Occipital lobe (tissue), 2 donors: ENCODE data around the gene SLC26A1. TPM values are rescaled to one million over a fixed set of nuclear protein-coding genes. Genes with fewer than 3 reads are reported as not detected.
"Not testable (repeated sequence)": the region's sequence is repeated elsewhere in the genome, so short reads cannot be mapped to it uniquely, and the experiment has no call there.

Source experiments
- DNase-seq: peaks from one replicate; lab custom pipeline; 2025; lab: John Stamatoyannopoulos, UW
- total RNA-seq: library from RNA; depleted of rRNA; stranded (reverse); fragments of >200 nt; gene quantifications from one replicate; pipeline ENCODE4 v1.2.3, GENCODE V29; 2014

SLC26A1 gene
- total RNA-seq, 1 donor from 2014 or later = 4.2 TPM

DNA sequence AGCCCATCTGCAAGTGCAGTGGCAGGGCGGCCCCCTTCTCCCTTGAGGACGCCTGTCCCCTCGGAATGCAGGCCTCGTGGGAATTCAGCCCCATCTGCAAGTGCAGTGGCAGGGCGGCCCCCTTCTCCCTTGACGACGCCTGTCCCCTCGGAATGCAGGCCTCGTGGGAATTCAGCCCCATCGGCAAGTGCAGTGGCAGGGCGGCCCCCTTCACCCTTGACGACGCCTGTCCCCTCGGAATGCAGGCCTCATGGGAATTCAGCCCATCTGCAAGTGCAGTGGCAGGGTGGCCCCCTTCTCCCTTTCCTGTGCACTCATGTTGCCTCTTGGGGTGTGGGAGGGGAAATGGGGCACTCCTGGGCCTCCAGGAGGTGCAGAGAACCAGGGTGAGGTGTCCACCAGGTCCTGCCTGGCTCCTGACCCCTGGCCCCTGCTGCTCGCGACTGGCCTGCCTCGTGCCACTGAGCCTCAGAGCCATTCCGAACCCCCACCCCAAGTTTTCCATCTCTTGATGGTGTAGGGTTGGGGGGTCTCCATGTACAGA is 6.8 kb upstream of the SLC26A1 start:
- DNase-seq = no peak

DNA sequence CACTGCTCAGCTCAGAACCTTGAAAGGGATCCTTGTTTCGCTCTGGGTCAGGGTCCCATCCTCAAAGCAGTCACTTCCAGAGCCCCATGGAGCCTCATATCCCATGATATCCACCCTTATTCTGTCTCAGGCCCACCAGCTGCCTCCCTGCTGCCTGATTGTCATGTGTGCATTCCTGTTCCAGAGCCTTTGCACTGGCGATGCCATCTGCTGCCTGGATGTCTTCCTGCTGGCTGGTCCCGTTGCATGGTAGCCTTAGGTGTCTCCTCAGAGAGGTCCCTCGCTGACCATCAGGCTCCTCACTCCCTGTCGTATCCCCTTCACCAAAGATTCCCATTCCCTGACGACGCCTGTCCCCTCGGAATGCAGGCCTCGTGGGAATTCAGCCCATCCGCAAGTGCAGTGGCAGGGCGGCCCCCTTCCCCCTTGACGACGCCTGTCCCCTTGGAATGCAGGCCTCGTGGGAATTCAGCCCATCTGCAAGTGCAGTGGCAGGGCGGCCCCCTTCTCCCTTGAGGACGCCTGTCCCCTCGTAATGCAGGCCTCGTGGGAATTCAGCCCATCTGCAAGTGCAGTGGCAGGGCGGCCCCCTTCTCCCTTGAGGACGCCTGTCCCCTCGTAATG is 6.1 kb upstream of the SLC26A1 start:
- DNase-seq = not testable (repeated sequence)

DNA sequence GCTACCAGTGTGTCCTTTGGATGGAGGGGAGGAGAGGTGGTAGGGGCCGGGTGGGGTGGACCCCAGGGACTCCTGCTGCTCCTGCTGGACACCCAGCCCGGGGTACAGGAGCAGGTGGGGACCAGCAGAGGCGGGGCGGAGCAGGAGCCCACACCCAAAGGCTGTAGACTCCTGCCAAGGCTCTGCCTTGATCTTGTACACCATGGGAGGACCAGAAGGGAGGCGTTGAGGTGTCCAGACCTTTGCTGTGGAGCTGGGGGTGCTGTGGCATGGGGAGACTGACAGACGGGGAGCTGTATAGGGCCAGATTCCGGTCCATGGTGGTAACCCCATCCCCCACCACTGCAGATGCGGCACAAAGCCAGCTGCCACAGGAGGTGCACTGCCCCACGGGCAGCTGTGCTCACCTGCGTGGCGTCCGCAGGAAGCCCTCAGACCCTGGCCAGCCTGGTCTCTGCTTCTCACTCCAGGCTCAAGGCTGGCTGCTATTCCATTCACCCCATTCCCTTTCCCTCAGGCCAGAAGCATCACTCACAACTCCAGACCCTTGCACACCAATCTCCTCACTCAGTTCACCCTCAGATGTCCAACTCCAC is 5.0 kb upstream of the SLC26A1 start:
- no peak for DNase-seq

DNA sequence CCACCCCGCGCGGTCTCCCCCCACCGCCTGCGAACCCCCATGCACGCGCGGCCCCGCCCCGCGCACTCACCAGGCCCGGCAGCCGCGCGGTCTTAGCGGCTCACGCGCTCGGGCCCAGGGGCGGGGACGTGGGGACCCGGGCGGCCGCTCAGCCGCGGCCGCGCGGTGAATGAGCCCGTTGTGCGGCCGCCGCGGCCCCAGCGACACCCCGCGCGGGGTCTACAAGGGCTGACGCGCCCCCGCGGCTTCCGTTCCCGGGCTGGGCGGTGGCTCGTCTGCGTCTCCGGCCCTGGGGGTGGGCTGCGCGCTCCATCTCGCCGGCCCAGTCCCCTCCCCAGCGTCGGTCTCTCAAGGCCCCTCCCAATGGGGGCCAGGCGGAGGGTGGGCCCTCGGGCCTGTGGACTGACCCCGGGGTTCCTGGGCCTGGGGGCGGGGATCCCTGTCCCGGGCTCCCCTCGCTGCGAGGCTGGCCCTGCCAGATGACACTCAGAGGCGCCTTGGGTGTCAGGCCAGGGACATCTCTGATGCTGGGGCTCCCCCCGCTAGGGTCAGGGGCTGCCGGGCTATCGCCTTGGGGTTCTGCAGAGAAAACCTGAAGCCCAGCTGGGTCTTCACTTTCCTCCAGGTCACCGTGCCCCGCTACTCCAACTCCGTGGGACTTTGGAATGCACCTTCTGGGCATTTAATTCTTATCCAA is 4.3 kb upstream of the SLC26A1 start:
- no peak for DNase-seq

DNA sequence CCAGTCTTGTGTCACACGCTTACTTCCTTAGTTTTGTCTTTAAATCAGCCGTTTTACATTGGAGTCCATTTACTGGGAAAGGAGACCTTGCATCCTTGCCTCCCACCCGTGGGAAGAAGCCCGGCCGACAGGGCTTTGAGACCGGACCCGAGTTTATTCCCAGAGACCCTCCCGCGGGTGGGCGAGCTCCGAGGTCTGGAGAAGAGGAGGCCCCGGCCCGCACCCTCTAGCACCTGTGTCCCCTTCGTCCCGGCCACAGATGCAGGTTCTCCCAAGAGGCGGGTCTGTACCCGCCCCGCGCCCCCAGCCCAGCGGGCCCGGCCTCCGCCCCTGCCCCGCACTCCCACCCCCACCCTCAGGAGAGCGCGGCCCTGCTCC is 3.8 kb upstream of the SLC26A1 start:
- DNase-seq = no peak

DNA sequence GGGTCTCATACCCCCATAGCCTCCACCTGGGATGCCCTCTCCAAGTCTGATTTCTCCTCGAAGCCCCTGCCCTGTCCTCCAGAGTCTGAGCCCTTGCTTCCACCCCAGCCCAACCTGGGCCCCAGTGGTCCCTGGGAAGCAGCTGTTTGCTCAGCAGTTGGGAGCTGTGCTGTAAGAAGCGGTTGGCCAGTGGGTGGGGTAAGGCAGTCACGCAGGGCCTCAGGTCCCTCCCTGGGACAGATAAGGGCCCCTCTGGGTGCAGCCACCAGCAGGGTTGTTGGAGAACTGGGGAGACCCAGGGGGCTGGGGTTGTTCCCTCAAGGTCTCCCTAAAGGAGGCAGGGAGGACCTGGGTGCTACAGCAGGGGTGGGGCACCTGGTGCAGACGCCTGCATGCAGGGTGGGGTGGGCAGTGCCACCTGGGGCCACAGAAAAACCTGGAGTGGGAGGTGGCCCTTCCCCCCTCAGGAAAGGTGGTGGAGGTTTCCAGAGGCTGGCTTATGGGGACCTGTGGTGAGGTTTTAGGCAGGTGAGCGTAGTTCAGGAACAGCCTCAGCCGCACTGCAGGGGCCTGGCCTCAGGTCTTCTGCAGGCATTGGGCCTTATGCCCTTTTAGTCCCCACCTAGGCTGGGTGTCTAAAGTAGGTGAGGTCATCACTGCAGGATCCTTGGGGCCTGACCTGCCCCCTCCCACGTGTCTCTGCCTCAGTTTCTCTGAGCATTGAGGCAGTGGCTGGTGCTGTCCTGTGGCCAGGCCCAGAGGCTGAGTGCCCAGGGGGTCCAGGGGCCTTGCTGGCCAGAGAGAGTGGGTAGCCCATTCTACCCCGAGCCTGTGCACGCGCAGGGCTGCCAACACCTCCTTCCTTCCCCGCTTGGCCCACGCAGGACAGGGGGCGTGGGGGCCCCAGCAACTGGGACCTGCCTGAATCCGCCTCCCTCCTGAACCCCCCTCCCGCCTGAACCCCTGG is 3.1 kb upstream of the SLC26A1 start:
- DNase-seq = no peak

DNA sequence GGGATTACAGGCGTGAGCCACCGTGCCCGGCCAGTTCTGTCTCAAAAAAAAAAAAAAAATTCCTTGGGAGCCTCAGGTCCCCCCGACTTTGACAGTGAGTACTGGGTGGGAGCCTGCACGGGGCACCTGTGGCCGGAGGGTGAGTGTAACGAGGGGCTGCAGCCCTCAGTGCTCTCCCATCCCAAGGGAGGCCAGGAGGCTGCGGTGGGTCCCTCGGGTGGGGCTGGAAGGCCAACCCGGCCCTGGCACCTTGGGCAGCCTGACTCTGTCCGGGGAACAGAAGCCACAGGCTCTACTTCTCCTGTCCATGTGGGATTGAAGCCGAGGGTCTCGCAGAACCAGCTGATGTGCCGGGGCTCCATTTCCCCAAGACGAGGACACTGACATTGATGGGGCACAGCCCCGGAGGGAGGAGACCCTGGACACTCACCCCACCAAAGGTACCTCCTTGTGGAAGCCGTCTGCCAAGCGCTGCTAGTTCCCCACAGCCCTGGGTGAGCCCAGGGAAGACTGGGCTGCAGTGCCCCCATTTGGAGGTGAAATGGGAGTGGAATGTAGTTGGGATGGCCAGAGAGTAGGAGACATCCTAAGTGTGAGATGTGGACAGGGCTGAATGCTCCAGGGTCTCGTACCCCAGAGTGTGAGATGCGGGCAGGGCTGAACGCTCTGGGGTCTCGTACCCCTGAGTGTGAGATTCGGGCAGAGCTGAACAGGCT is 2.3 kb upstream of the SLC26A1 start:
- no peak for DNase-seq

DNA sequence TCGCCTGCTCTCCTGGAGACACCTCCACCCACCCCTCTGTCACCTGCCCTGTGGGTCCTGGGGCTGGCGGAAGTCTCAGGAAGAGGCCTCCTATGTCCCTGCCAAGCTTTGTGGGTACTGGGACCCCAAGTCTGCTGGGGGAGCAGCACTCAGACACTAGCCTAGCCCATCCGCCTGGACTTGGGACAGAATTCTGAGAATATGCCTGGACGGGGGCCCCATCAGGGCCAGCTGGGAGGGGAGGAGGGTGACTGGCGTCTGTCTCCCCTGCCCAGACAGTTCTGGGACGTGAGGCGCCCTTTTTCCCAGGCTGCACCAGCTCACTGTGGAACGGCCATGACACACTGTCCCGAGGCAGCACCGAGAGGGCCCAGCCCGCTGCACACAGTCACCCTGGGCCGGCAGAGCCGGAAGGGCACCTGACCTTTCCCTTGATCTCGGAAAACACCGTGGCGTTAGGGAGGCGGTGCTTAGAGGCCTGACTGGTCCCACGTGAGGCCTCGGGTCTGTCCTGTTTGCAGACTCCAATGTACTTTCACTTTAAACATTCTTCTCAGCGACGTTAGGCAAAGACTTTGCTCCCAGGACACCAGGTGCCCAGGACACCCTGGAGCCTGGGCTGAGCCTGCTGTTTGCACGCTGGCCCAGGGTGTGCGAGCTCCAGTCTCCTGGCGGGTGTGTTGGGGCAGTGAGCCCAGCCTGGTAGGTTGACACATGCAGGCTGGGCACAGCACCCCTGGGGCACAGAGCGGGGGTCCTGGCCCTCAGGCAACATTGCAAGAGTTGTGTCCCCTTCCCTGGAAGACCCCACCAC is 700 bp downstream of the SLC26A1 start:
- no peak for DNase-seq

DNA sequence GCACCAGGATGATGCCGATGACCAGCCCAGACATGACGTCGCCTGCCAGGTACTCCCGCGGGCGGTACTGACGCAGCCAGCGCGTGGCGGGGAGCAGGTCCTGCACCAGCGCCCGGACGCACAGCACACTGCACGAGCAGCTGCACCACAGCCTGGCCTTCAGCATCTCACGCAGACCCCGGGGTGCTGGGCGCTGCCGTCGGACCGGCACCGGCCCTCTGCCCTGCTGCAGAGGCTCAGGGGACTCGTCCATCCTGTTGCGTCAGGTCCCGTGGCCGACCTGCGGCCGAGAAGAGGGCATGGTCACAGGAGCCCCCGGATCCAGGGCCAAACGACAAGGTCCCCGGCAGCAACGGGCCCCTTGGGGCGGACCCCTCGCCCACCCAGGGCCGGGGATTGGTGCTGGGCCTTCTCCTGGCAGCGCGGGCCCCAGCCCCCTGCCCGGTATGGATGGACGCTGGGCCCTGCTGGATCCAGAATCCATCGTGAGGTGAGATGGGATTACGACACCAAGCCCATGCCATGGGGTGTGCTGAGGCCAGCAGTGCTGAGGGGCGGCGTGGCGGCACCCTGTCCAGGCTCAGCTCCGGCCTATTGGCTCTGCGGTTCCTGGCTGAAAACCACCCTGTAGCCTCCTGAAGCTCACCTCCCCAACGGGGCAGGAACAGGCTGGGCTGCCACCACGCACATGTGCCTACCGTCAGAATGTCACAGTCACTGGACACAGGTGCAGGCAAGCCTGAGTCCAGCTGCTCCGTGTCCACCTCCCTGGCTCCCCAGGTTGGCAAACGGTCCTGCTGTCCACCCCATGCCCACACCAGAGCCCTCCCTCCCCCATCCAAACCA is 1.5 kb downstream of the SLC26A1 start:
- DNase-seq = no peak

DNA sequence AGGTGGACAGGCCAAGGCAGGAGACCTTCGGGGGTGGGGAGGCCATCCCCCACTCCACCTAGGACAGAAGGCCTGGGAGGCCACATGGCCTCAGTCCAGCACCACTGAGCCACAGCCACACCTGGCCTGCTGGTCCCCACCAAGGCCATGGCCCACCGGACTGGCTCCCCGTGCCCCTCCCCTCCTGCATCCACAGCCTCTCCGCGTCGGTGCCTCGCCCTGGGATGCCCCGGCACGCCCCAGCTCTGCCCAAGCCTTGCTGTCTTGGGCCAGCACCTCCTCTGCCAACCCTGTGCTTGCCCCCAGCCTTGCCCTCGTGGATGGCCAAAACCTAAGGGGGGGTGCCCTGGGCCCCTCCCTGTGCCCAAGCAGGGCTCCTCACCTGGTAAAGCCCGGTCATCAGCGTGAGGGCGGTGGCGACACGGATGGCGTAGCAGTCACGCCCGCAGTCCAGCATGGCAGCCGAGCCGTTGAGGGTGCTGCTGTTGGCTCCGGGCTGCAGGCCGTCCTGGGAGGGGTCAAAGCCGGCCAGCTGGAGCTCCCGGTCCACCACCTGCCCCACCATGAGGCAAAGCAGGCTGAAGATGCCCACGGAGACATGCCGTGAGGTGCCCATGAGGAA is 2.3 kb downstream of the SLC26A1 start:
- no peak for DNase-seq

DNA sequence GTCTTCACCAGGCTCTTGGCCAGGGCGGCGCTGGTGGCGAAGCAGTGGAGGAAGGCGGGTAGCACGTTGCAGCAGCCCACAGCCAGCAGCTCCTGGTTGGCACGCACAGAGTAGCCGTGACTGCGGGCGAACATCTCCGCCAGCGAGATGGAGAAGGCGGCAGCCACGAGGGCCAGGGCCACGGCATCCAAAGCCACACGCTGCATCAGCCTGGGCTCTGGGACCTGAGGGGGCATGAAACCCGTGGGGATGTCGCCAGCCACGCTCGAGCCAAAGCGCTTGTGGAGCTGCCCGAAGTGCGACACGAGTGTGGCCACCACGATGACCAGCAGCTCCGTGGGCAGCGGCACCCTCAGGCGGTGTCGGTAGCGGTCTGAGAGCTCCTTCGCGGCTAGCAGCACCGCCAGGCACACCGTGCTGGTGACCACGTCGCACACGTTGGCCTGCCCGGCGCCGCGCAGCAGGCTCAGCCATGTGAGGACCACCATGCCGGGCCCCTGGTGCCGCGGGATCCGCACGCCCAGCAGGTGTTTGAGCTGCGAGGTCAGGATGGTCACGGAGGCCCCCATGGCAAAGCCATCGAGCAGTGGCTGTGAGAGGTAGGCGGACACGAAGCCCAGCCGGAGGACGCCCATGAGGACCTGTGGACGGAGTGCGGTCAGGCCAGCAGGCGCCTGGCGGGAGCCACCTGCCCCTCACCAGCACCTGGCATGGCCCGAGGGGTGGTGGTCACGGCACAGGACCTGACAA is 3.3 kb downstream of the SLC26A1 start:
- no peak for DNase-seq

DNA sequence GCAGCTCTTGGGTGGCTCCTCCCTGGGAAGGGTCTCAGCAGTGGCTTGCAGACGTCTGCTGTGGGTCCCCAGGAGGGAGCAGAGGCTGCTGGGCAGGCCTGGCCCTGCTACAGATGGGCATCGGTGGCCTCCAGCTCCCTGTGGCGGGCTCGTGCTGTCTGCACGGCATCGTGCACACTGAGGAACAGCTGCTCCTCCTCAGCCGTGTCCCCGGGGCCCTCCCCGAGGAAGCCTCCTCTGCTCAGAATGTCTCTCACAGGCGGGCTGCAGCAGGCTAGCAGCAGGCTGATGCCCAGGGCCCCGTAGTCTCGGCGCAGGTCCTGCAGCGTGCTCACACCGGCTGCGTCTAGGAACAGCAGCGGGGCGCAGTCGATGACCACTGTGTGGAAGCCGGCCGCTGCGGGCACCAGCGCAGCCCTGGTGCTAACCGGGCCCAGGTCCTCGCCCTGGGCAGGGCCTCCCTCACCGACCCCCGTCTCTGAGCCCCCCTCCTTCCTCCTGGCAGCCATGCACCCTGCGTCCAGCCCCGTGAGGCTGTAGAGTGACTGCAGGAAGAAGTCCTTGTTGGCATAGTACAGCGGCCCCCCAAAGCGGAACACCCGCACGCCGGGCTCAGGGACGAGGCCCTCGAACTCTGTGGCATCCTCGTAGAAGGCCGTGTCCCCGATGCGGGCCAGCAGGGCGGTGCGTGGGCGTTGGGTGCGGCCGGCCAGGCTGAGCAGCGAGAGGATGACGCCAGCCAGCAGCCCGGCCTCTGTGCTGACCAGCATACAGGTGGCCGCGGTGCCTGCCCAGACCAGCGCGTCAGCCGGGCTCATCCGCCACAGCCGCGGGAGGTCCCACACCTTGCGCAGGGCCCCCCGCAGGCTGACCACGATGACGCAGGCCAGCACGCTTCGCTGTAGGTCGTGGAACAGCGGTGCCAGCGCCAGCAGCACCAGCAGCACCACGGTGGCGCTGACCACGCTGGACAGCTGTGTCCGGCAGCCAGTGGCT is 4.2 kb downstream of the SLC26A1 start:
- no peak for DNase-seq

DNA sequence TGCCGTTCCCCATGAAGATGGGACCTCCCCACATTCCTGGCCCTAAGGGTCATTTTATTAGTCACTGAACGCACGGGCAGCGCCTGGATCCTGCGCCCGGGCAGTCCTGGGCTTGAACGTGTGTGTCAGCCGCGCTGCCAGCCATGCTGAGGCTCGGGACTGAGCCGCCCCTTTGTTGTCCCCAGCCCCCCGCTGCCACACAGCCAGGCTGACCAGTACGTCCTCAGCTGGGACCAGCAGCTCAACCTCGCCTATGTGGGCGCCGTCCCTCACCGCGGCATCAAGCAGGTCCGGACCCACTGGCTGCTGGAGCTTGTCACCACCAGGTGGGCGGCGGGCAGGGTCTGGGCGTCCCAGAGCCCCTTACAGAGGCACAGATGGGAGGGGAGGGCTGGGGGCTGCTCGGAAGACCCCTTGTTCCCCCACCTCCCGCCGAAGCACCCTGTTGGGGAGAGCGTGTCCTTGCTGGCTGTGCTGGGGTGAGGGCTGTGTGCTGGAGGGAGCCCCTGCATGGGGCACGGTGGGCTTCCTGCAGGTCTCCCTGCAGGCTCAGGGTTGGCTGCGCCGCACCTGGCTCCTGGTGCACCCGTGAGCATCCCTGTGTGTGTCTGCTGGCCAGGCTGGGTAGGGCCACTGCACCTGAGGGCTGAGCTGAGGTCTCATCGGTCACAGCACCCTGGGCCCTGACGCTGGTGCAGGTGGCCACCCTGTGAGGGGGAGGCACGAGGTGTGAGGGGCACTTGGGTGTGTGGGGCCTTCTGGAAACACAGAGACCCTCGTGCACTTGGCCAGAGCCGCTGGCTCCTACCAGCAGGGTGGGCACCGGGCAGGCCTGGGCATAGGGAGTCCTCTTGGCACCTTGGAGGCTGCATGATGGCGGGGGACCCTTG is 5.3 kb downstream of the SLC26A1 start:
- no peak for DNase-seq

DNA sequence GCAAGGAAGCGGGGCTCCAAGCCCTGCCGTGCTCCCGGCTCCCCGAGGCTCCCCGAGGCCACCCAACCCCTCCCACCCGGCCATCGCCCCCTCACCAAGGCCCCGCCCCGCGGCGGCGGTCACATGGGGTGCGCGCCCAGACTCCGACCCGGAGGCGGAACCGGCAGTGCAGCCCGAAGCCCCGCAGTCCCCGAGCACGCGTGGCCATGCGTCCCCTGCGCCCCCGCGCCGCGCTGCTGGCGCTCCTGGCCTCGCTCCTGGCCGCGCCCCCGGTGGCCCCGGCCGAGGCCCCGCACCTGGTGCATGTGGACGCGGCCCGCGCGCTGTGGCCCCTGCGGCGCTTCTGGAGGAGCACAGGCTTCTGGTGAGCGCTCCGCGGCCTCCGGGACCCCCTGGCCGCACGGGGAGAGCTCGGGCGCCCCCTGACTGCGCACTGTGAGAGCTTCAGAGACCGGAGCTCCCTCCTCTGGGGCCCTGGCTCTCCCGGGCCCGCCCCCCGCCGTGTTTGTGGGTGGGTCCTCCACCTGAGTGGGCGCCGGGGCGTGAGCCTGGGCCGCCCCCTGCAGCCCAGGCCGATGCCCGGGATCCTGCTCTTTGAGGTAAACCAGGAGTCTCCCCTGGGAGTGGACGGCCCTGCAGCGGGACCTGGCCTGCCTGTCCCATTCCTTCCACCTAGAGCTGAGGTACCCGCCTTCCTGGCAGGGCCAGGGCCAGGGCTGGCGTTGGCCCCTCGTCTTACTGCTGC is 6.2 kb downstream of the SLC26A1 start, which contains the start of gene IDUA:
IDUA (plus strand) TSS at position 166 of the 745 bp plus-strand sequence; CDS start at position 207, 41 bp downstream.
- peak; percentile 82 for DNase-seq

DNA sequence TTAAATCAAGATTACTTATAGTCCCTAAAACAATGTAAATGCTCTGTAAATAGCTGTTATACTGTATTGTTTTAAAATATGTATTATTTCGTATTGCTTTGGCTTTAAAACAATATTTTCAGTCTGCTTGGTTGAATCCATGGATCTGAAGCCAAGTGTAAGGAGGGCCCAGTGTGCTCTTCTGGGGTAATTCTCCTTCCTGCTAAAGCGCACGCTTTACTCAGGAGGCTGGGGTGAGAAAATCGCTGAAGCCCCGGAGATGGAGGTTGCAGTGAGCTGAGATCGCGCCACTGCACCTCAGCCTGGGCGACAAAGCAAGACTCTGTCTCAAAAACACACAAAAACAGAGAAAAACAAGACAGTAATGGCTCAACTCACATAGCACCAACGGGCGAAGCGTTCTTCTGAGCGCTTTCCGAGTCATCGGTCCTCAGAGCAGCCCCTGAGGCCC is 6.8 kb downstream of the SLC26A1 start:
- DNase-seq = no peak
